HepG2 (cell line): Measurements from ENCODE around the gene DNASE1L2. TPM values are rescaled to one million over a fixed set of nuclear protein-coding genes. Genes with fewer than 3 reads are reported as not detected.

Source experiments
- ATAC-seq: fragments of 200-7000 bp; cut with Tn5 transposase; 3 replicates; pipeline ENCODE4 v1.9.1; 2020; ENCODE audit warnings: mild to moderate bottlenecking, moderate library complexity
- BruUV-seq: library from RNA; stranded (reverse); fragments of 400-500 nt; replicated peaks from 2 replicates; lab custom pipeline; 2021; lab: Mats Ljungman, UMichigan
- CTCF ChIA-PET: fragments of 300-600 bp; formaldehyde crosslinking; extraction: SDS; loops from one replicate; lab custom pipeline; 2021; ENCODE audit warnings: low total read pairs, inconsistent platforms, low intra/inter-chr PET ratio; lab: Yijun Ruan, JAX
- POLR2A ChIA-PET: fragments of 350-600 bp; sonication (Branson Sonifier 250); formaldehyde crosslinking; loops from one replicate; lab custom pipeline; 2020; ENCODE audit warnings: antibody characterized with exemption, inconsistent platforms; lab: Yijun Ruan, JAX
- DNase-seq: peaks from one replicate; pipeline ENCODE4 v3.0.0-alpha.2; 2015; ENCODE audit warnings: low spot score
- FAIRE-seq: peaks from 3 replicates; lab custom pipeline; 2011; peaks lifted over from hg19 to GRCh38; lab: Jason Lieb, UNC
- H2AFZ ChIP-seq: one replicate; pipeline ENCODE4 v1.6.1; 2011; ENCODE audit warnings: low read length, inconsistent platforms
- H3K27ac ChIP-seq: fragments of 300-600 bp; 3 replicates; pipeline ENCODE4 v1.8.0; 2011; ENCODE audit warnings: mixed run types, mild to moderate bottlenecking, mixed read lengths, low read length, inconsistent platforms; ENCODE audit not compliant: insufficient read depth; ENCODE audit errors: extremely low read length
- H3K27me3 ChIP-seq, 2 experiments: fragments of 200-600 bp in 1 of 2; 2 replicates in 1 of 2; 3 replicates in 1 of 2; pipeline versions ENCODE4 v1.6.0 to v1.8.0; 2011; ENCODE audit warnings: low read length in 2 of 2, mild to moderate bottlenecking in 2 of 2, moderate library complexity in 2 of 2, inconsistent platforms in 1 of 2; ENCODE audit not compliant: insufficient read depth in 2 of 2, control insufficient read depth in 1 of 2
- H3K36me3 ChIP-seq, 2 experiments: fragments of 200-600 bp in 1 of 2; replicated peaks in 1 of 2; 2 replicates in 1 of 2; 3 replicates in 1 of 2; pipeline versions ENCODE4 v1.5.1 to v1.8.0; 2011; ENCODE audit warnings: low read length in 2 of 2, inconsistent platforms in 1 of 2; ENCODE audit not compliant: insufficient read depth in 2 of 2, control insufficient read depth in 1 of 2
- H3K4me1 ChIP-seq: 2 replicates; pipeline ENCODE4 v1.5.1; 2012; ENCODE audit warnings: low read length, inconsistent platforms; ENCODE audit not compliant: insufficient read depth
- H3K4me2 ChIP-seq: 2 replicates; pipeline ENCODE4 v1.6.0; 2011; ENCODE audit warnings: low read depth, low read length, inconsistent platforms
- H3K4me3 ChIP-seq, 3 experiments: fragments of 200-600 bp in 1 of 3; sonication (generic), shearing (Covaris generic) in 1 of 3; replicated peaks in 1 of 3; 2 replicates each; pipeline ENCODE4 v1.5.1; 2011 to 2016; ENCODE audit warnings: low read length in 3 of 3, inconsistent platforms in 2 of 3, low read depth in 2 of 3, mild to moderate bottlenecking in 2 of 3, control low read depth in 1 of 3, mixed read lengths in 1 of 3; ENCODE audit not compliant: insufficient read depth in 1 of 3
- H3K79me2 ChIP-seq: one replicate; pipeline ENCODE4 v1.6.1; 2011; ENCODE audit warnings: low read length, inconsistent platforms; ENCODE audit not compliant: insufficient read depth
- H3K9ac ChIP-seq: 2 replicates; pipeline ENCODE4 v1.6.0; 2011; ENCODE audit warnings: mild to moderate bottlenecking, low read depth, low read length, inconsistent platforms; ENCODE audit not compliant: insufficient read depth
- H3K9me3 ChIP-seq: 2 replicates; pipeline ENCODE4 v1.5.1; 2012; ENCODE audit warnings: mild to moderate bottlenecking, low read length
- H4K20me1 ChIP-seq: 2 replicates; pipeline ENCODE4 v1.6.0; 2011; ENCODE audit warnings: inconsistent platforms, mild to moderate bottlenecking, low read length, moderate library complexity; ENCODE audit not compliant: insufficient read depth
- ATF1 ChIP-seq: IDR thresholded peaks from 2 replicates; pipeline ENCODE4 v1.6.1; 2016; ENCODE audit warnings: mild to moderate bottlenecking, control low read depth
- BRF2 ChIP-seq: sonication (generic); formaldehyde crosslinking; IDR thresholded peaks from 2 replicates; pipeline ENCODE4 v1.8.1; 2022; ENCODE audit warnings: mild to moderate bottlenecking, missing genetic modification reagents
- EP300 ChIP-seq, 3 experiments: sonication (generic) in 1 of 3; formaldehyde crosslinking in 1 of 3; IDR thresholded peaks; 2 replicates each; pipeline versions ENCODE4 v1.5.1 to v1.6.1; 2011 to 2020; ENCODE audit warnings: low read depth in 2 of 3, low read length in 2 of 3, borderline replicate concordance in 1 of 3, improper control_type of control experiment in 1 of 3, mild to moderate bottlenecking in 1 of 3, missing genetic modification reagents in 1 of 3, moderate library complexity in 1 of 3
- FOXA1 ChIP-seq, 2 experiments: fragments of 450-650 bp in 1 of 2; sonication (generic) in 1 of 2; formaldehyde crosslinking in 1 of 2; IDR thresholded peaks; 2 replicates each; pipeline versions ENCODE4 v1.4.0 to v1.6.1; 2016 to 2020; ENCODE audit warnings: missing genetic modification reagents in 1 of 2
- MTF1 ChIP-seq: sonication (generic); formaldehyde crosslinking; IDR thresholded peaks from 2 replicates; pipeline ENCODE4 v1.5.0; 2020; ENCODE audit warnings: missing genetic modification reagents
- MTF2 ChIP-seq: sonication (generic); formaldehyde crosslinking; IDR thresholded peaks from 2 replicates; pipeline ENCODE4 v1.5.0; 2020; ENCODE audit warnings: missing genetic modification reagents, borderline replicate concordance
- NR2C2 ChIP-seq: sonication (generic); formaldehyde crosslinking; IDR thresholded peaks from 2 replicates; pipeline ENCODE4 v1.4.0; 2020; ENCODE audit warnings: missing genetic modification reagents, mild to moderate bottlenecking, moderate library complexity, borderline replicate concordance
- PITX1 ChIP-seq: sonication (generic); formaldehyde crosslinking; IDR thresholded peaks from 2 replicates; pipeline ENCODE4 v1.5.1; 2020; ENCODE audit warnings: mild to moderate bottlenecking, missing genetic modification reagents
- RAD21 ChIP-seq: fragments of 450-650 bp; formaldehyde crosslinking; IDR thresholded peaks from 2 replicates; pipeline ENCODE4 v1.5.0; 2020; ENCODE audit warnings: mild to moderate bottlenecking
- SALL1 ChIP-seq: sonication (generic); formaldehyde crosslinking; IDR thresholded peaks from 2 replicates; pipeline ENCODE4 v1.8.0; 2022; ENCODE audit warnings: mild to moderate bottlenecking, missing genetic modification reagents
- TOE1 ChIP-seq: sonication (generic); formaldehyde crosslinking; IDR thresholded peaks from 2 replicates; pipeline ENCODE4 v1.4.0; 2020; ENCODE audit warnings: mild to moderate bottlenecking, missing genetic modification reagents
- ZNF614 ChIP-seq: IDR thresholded peaks from 2 replicates; pipeline ENCODE4 v1.6.1; 2018; ENCODE audit warnings: missing biosample characterization, missing genetic modification reagents, inconsistent platforms, borderline replicate concordance
- WGBS: methylation state at CpG from one replicate; pipeline ENCODE4 v1.1.6; 2017; ENCODE audit warnings: low lambda C conversion rate; 5-methylcytosine and 5-hydroxymethylcytosine counted together
- in situ Hi-C: cut with HindIII; loops from 2 replicates; pipeline ENCODE4 v1.10.0; 2017; ENCODE audit warnings: low pct_unique_long_range_greater_than_20kb; ENCODE audit not compliant: extremely low pct_ligation_motif_present
- intact Hi-C: fragments of 100-400 bp; cut with micrococcal nuclease; formaldehyde crosslinking; loops from one replicate; pipeline ENCODE4 v1.10.0; 2022; ENCODE audit not compliant: unreplicated experiment
- polyA plus RNA-seq, 8 experiments: library from polyadenylated mRNA; depleted of rRNA in 3 of 8; stranded (reverse) in 7 of 8; unstranded in 1 of 8; fragments of >200 nt; fragmentation: Illumina TruSeq in 4 of 8; extraction: Trizol in 4 of 8; gene quantifications; 2 replicates each; pipeline versions ENCODE4 v1.2.1 to v1.2.3, GENCODE V29; 2011 to 2016; ENCODE audit warnings: low read depth in 4 of 8, missing spikeins in 1 of 8, mixed read lengths in 1 of 8; ENCODE audit not compliant: insufficient read depth in 1 of 8
- total RNA-seq, 5 experiments: library from RNA; depleted of rRNA; stranded (reverse); fragments of >200 nt; fragmentation: Illumina TruSeq; extraction: Trizol; gene quantifications; 2 replicates each; pipeline ENCODE4 v1.2.3, GENCODE V29; 2016; ENCODE audit warnings: low read depth in 1 of 5
- TF ChIP-seq, protein P1 (sequence below): IDR thresholded peaks from 2 replicates; pipeline ENCODE4 v1.4.0; 2020; ENCODE audit warnings: mild to moderate bottlenecking, missing genetic modification reagents
- TF ChIP-seq, protein P2 (sequence below): sonication (generic); formaldehyde crosslinking; IDR thresholded peaks from 2 replicates; pipeline ENCODE4 v1.5.0; 2020; ENCODE audit warnings: missing genetic modification reagents

Gene DNASE1L2
- total and polyA plus RNA-seq, 2 of the 13 experiments (the other 11 are each of a cell fraction or from before 2014, with no cell fraction given) = 0.44 to 0.50 TPM

- Histone ChIP-seq H4K20me1 (peaks cover 41% of the 10 kb centered on the region), H3K9ac (peak within 1 kb of the TSS; percentile 92), H3K4me3 (peak within 1 kb of the TSS; percentile 74 to 95 (median 93)), H3K36me3 (peaks cover 3 to 19% of the 10 kb centered on the region in 2 experiments; a peak in 4 of 5 replicates), H3K4me2 (peak within 1 kb of the TSS; percentile 97), H3K27ac (peak within 1 kb of the TSS; percentile 98), H3K9me3 (no peaks in the 10 kb centered on the region), H3K4me1 (peaks cover 35% of the 10 kb centered on the region), H2AFZ (no peak within 1 kb of the TSS), H3K79me2 (peaks cover 52% of the 10 kb centered on the region), H3K27me3 (no peaks in the 10 kb centered on the region)
- TSS peak; percentile 59 for BruUV-seq
- POLR2A ChIA-PET = interaction anchor here (0.8 to 2.8 kb wide), 5 partner anchors 16 to 113 kb away, joined by 3 to 33 read pairs (median 4); partner anchors contain the start of genes ECI1 and TRAF7
- peak; percentile 91 for ATAC-seq
- in situ Hi-C loops (no loop called here), intact Hi-C loops (loop anchor here (1.0 kb wide), 1 partner anchor 71 kb away; no protein-coding TSS in a partner anchor)
- CTCF ChIA-PET = no interaction called here
- FAIRE-seq = no peak
- DNase-seq = peak; percentile 88
- WGBS = 10% methylated on average over 2 of the region's 88 CpGs
- TF ChIP-seq MTF1 (CRISPR knock-in tag) = peak; percentile 20; the same call in 1 of the 2 replicates
- no peak for TF ChIP-seq ZNF614 (CRISPR knock-in tag)
- TF ChIP-seq PITX1 (CRISPR knock-in tag) = no peak; the same call in none of the 2 replicates
- no peak for TF ChIP-seq FOXA1 (IDR thresholded peaks at IDR 0.05)
- no peak for TF ChIP-seq FOXA1 (CRISPR knock-in tag; IDR thresholded peaks at IDR 0.05)
- no peak; the same call in 1 of the 2 replicates for TF ChIP-seq TOE1
- peak; percentile 21; the same call in 1 of the 2 replicates for TF ChIP-seq RAD21 (CRISPR knock-in tag)
- TF ChIP-seq BRF2 (CRISPR knock-in tag) = peak; percentile 87; the same call in 1 of the 2 replicates
- peak; percentile 100 for TF ChIP-seq ATF1
- peak; percentile 98 for TF ChIP-seq NR2C2 (CRISPR knock-in tag)
- TF ChIP-seq, protein P1, sequence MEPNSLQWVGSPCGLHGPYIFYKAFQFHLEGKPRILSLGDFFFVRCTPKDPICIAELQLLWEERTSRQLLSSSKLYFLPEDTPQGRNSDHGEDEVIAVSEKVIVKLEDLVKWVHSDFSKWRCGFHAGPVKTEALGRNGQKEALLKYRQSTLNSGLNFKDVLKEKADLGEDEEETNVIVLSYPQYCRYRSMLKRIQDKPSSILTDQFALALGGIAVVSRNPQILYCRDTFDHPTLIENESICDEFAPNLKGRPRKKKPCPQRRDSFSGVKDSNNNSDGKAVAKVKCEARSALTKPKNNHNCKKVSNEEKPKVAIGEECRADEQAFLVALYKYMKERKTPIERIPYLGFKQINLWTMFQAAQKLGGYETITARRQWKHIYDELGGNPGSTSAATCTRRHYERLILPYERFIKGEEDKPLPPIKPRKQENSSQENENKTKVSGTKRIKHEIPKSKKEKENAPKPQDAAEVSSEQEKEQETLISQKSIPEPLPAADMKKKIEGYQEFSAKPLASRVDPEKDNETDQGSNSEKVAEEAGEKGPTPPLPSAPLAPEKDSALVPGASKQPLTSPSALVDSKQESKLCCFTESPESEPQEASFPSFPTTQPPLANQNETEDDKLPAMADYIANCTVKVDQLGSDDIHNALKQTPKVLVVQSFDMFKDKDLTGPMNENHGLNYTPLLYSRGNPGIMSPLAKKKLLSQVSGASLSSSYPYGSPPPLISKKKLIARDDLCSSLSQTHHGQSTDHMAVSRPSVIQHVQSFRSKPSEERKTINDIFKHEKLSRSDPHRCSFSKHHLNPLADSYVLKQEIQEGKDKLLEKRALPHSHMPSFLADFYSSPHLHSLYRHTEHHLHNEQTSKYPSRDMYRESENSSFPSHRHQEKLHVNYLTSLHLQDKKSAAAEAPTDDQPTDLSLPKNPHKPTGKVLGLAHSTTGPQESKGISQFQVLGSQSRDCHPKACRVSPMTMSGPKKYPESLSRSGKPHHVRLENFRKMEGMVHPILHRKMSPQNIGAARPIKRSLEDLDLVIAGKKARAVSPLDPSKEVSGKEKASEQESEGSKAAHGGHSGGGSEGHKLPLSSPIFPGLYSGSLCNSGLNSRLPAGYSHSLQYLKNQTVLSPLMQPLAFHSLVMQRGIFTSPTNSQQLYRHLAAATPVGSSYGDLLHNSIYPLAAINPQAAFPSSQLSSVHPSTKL (CRISPR knock-in tag) = peak; percentile 66; the same call in 1 of the 2 replicates
- TF ChIP-seq SALL1 (CRISPR knock-in tag) = peak; percentile 88
- peak; percentile 95 for TF ChIP-seq MTF2 (CRISPR knock-in tag)
- TF ChIP-seq, protein P2, sequence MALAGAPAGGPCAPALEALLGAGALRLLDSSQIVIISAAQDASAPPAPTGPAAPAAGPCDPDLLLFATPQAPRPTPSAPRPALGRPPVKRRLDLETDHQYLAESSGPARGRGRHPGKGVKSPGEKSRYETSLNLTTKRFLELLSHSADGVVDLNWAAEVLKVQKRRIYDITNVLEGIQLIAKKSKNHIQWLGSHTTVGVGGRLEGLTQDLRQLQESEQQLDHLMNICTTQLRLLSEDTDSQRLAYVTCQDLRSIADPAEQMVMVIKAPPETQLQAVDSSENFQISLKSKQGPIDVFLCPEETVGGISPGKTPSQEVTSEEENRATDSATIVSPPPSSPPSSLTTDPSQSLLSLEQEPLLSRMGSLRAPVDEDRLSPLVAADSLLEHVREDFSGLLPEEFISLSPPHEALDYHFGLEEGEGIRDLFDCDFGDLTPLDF (CRISPR knock-in tag) = peak; percentile 99
- no peak for TF ChIP-seq EP300 (IDR thresholded peaks at IDR 0.05; ENCODE audit: low read depth in 2 of 2, low read length in 2 of 2)
- TF ChIP-seq EP300 (CRISPR knock-in tag; IDR thresholded peaks at IDR 0.05; ENCODE audit: borderline replicate concordance) = no peak
These were observed 31.8 kb downstream of the DNASE1L2 start, which contains the start of gene RNPS1 for GRCh38 chr16:2267913-2268666. RNPS1 (minus strand) TSS chr16:2268126; CDS start chr16:2264643, 3,483 bp downstream.
